ENCODE measurements around the gene HOXA6.

The HOXA6 gene

DNA sequence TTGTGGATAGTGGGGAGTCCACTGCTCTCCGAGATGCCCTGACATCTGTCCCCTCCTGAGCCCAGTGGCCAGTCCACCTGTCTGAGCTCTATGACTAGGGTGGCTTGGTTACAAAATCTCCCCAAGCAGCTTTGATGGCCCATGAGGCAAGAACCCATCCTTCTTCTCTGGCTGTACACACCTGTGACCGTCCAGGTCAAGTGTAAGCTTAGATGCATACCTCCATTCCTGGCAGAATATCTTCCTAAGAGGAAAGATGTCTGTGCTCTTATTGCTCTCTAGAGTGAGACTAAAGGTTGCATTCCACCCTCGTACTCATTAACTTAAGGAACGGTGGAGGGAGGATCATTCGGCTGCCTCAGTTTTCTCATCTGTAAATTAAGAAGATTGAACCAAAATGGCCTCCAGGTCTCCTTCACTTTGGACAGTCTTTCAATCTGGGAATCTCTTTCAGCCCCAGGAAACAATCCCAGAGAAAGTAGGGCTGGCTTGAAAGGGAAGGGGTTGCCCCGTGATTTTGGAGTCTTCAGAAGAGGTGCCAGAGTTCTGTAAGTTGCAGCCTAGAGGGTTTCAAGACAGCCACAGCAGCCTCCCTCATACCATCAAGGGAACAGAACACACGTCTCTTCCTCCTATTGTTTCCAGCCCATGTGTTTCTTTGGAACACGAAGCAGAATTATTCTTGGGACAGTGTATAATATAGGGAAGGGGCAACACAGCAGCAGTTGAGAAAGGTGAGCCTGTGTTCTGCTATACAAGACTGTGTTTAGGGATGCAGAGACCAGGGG lies 22.5 kb downstream of the HOXA6 start:
- Histone ChIP-seq H3K36me3 (ENCODE audit: control insufficient read depth in 1 of 2, insufficient read depth in 2 of 2, low read length in 2 of 2) (no peaks in the 10 kb centered on the region), H3K9me3 (ENCODE audit: control insufficient read depth in 1 of 2, low read length in 2 of 2) (no peaks in the 10 kb centered on the region), H3K4me3 (ENCODE audit: low read depth in 1 of 2, low read length in 2 of 2) (peak overlapping the region in 1 of 2 donors; percentile 62), H3K4me1 (ENCODE audit: control insufficient read depth in 1 of 2, insufficient read depth in 2 of 2, low read length in 2 of 2) (peaks cover 17 to 41% of the 10 kb centered on the region in 2 donors), H3K27ac (ENCODE audit: low read length) (peak overlapping the region; percentile 89), H3K27me3 (ENCODE audit: low read depth, low read length) (no peaks in the 10 kb centered on the region)

DNA sequence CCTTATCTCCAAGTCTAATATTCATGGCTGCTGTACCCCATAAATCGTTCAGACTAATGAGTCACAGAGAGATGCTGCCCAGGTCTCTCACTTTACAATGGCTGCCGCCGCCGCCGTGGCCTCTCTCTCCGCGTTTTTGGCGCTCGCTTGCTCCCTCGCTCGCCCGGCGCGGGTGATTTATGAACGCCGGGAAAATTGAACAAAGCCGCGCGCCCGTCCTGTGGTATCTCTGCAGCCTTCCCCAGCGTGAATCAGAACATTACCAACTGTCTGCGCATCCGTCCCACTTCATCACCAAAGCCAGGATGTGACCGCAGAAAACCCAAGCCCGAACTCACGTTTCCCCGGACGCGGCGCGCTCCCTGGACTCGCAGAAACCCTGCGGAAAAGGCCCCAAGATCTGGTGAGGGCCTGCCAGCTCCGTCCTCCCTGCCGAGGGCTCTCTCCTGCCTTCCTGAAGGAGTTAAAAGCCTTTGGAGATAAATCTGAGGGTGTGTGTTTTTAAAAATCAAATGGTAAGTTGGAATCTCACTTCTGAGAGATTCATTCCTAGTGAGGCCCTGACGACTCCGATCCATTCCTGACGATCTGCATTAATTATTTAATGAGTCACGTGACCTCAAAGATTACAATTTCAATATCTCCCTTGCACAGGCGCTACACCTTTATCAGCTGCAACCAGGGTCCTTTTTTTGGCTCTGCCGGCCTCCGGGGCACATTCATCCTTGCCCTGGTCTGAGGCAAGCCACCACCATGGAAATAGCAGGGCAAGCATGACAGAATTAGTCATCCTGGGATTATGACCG lies 23.3 kb downstream of the HOXA6 start:
- H3K4me3 ChIP-seq (ENCODE audit: low read depth in 1 of 2, low read length in 2 of 2), result peak overlapping the region; percentile 56 to 62
- H3K4me1 ChIP-seq (ENCODE audit: control insufficient read depth in 1 of 2, insufficient read depth in 2 of 2, low read length in 2 of 2), result peaks cover 17 to 49% of the 10 kb centered on the region in 2 donors
- peak overlapping the region; percentile 89 for H3K27ac ChIP-seq (ENCODE audit: low read length)

DNA sequence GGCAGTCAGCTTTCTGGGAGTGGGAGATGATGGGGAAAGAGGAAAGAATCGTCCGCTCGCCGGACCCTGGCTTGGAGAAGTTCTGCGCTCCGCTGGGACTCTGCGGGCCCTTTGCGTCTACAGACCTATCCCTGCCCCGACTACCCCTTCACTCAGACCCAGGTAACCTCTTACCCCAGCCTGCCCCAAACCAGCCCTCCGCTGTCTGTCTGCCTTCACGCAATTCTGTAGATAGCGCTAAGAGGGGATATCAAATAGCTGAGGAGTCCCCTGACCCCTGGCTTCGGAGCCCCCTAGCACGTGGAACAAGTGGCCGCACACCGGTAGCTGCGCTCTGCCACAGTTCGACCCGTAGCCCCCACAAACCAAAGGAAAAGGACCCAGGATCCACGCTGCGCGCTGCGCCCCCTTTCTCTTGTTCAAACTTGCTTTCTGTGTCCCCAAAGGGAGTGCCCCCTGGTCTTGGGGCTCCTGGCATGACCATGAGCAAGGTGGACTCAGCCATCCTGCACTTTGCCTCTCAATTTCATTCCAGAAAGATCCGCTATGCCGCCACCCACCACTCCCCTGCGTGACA lies 24.0 kb downstream of the HOXA6 start:
- peaks cover 21 to 50% of the 10 kb centered on the region in 2 donors for H3K4me1 ChIP-seq (ENCODE audit: control insufficient read depth in 1 of 2, insufficient read depth in 2 of 2, low read length in 2 of 2)

More for the DNA sequence above, 23.3 kb downstream of the HOXA6 start:
- Histone ChIP-seq H3K9me3 (ENCODE audit: control insufficient read depth in 1 of 2, low read length in 2 of 2) (no peaks in the 10 kb centered on the region), H3K27me3 (ENCODE audit: low read depth, low read length) (no peaks in the 10 kb centered on the region), H3K36me3 (ENCODE audit: control insufficient read depth in 1 of 2, insufficient read depth in 2 of 2, low read length in 2 of 2) (no peaks in the 10 kb centered on the region)

DNA sequence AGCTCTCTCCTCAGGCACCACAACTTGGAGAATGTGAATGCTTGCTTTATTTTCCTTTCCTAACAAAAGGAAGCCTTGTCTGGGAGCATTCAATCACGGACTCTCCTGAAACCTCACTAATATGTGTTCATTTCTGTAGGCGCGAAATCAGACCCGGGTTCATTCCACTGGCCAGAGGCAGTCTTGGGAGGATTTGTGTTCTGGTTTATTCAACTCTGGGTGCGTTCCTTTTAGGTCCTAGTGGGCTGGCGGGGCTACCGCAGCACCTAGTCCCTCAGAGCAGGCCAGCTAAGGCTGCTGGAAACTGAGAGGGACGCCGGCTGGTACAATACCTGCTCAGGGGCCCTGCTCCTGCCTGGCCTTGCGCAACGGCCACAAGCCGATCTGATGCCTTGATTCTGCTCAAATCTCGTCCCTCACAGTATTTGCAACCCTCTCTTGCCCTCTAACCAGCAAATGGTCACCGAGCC lies 24.5 kb downstream of the HOXA6 start:
- Histone ChIP-seq H3K27ac (ENCODE audit: low read length) (peak overlapping the region; percentile 89), H3K27me3 (ENCODE audit: low read depth, low read length) (no peaks in the 10 kb centered on the region), H3K36me3 (ENCODE audit: control insufficient read depth in 1 of 2, insufficient read depth in 2 of 2, low read length in 2 of 2) (no peaks in the 10 kb centered on the region), H3K9me3 (ENCODE audit: control insufficient read depth in 1 of 2, low read length in 2 of 2) (no peaks in the 10 kb centered on the region), H3K4me1 (ENCODE audit: control insufficient read depth in 1 of 2, insufficient read depth in 2 of 2, low read length in 2 of 2) (peaks cover 22 to 47% of the 10 kb centered on the region in 2 donors), H3K4me3 (ENCODE audit: low read depth in 1 of 2, low read length in 2 of 2) (peak overlapping the region; percentile 56 to 62)

More for the DNA sequence above, 24.0 kb downstream of the HOXA6 start:
- Histone ChIP-seq H3K27ac (ENCODE audit: low read length) (peak overlapping the region; percentile 89), H3K36me3 (ENCODE audit: control insufficient read depth in 1 of 2, insufficient read depth in 2 of 2, low read length in 2 of 2) (no peaks in the 10 kb centered on the region), H3K27me3 (ENCODE audit: low read depth, low read length) (no peaks in the 10 kb centered on the region), H3K9me3 (ENCODE audit: control insufficient read depth in 1 of 2, low read length in 2 of 2) (no peaks in the 10 kb centered on the region), H3K4me3 (ENCODE audit: low read depth in 1 of 2, low read length in 2 of 2) (peak overlapping the region; percentile 56 to 62)

DNA sequence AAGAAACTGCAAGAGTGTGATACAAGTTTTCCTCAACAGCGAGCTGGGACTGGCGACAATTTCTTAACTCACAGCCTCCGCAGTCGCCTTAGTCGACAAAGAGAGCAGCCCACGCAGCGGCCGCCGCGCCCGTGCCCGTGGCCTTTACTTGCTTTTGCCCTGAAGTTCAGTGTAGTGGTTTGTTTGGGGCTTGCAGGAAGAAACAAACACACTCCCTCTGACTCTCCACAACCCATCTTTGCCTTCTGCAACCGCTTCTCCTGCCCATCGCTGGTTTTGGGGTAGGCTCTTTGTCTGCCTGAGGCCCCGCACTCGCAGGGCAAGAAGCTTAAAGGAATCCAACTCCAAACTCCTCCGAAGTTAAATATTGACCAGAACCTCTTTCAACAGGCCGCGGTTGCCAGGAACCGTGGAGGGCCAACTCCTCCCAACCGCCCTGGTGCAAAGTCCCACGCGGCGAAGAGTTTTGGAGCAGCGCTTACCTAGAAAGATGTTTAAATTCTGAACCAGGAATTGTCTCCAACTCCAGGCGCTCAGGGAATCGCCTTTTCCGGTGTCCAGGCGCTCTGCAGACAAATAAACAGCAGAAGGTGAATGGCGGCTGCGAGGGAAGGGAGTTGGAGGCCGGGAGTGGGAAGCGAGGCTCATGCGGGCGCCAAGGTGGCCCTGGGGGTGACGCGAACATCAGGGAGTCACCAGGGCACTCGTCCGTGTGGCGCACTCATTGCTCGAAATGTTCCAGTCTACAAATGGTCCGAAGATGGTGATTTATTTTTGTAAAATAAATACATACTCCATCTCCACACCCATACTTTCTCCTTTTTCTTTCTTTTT lies 25.3 kb downstream of the HOXA6 start:
- H3K27me3 ChIP-seq (ENCODE audit: low read depth, low read length), result no peaks in the 10 kb centered on the region
- peak overlapping the region; percentile 89 for H3K27ac ChIP-seq (ENCODE audit: low read length)
- no peaks in the 10 kb centered on the region for H3K36me3 ChIP-seq (ENCODE audit: control insufficient read depth in 1 of 2, insufficient read depth in 2 of 2, low read length in 2 of 2)
- H3K9me3 ChIP-seq (ENCODE audit: control insufficient read depth in 1 of 2, low read length in 2 of 2), result no peaks in the 10 kb centered on the region
- H3K4me1 ChIP-seq (ENCODE audit: control insufficient read depth in 1 of 2, insufficient read depth in 2 of 2, low read length in 2 of 2), result peaks cover 22 to 40% of the 10 kb centered on the region in 2 donors
- H3K4me3 ChIP-seq (ENCODE audit: low read depth in 1 of 2, low read length in 2 of 2), result peak overlapping the region; percentile 56 to 62

DNA sequence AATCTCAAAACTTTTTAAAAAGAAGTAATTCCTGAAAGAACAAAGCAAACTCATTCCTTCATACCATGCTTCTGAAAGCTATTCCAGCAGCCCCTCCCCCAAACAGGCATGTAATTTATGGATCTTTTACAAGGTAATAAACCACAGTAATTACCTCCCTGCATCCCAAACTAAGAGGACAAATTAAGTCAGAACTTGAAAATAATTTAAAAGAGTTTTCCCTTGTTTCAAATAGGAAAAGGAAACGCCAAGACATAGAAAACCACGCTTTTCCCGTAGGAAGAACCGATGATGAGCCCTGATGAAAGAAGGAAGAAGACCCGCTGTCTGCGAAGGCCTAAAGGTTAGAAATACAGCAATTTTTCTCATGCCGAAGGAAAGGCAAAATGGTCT lies 25.9 kb downstream of the HOXA6 start:
- no peaks in the 10 kb centered on the region for H3K36me3 ChIP-seq (ENCODE audit: control insufficient read depth in 1 of 2, insufficient read depth in 2 of 2, low read length in 2 of 2)
- H3K4me3 ChIP-seq (ENCODE audit: low read depth in 1 of 2, low read length in 2 of 2), result peak overlapping the region; percentile 56 to 62
- peak overlapping the region; percentile 89 for H3K27ac ChIP-seq (ENCODE audit: low read length)
- H3K4me1 ChIP-seq (ENCODE audit: control insufficient read depth in 1 of 2, insufficient read depth in 2 of 2, low read length in 2 of 2), result peaks cover 16 to 34% of the 10 kb centered on the region in 2 donors
- no peaks in the 10 kb centered on the region for H3K27me3 ChIP-seq (ENCODE audit: low read depth, low read length)
- H3K9me3 ChIP-seq (ENCODE audit: control insufficient read depth in 1 of 2, low read length in 2 of 2), result no peaks in the 10 kb centered on the region

DNA sequence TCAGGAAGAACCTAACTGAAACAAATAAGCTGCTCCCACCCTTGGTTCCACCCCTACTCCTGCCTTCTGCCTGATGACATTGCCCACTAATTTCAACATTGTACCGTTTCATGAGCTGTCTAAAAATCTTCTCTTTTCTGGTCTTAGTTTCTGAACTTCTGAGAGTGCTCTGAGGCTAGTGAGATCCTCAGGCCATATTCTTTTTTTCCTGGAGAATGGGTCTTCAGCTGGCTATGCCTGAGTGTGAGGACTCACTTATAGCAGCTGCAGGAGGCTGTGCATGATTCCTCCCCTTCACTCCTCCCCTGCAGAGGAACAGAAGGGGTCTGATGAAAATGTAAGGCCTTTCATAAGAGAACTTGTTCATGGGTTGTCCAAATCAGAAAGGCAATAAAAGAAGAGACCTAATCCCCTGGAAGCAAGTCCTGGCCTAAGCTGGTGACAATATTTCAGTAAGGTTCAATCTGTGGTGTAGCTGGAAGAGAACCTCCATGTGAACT lies 28.1 kb downstream of the HOXA6 start:
- Histone ChIP-seq H3K27ac (ENCODE audit: low read length) (peak overlapping the region; percentile 94), H3K27me3 (ENCODE audit: low read depth, low read length) (no peaks in the 10 kb centered on the region), H3K9me3 (ENCODE audit: control insufficient read depth in 1 of 2, low read length in 2 of 2) (no peaks in the 10 kb centered on the region), H3K4me1 (ENCODE audit: control insufficient read depth in 1 of 2, insufficient read depth in 2 of 2, low read length in 2 of 2) (peaks cover 7 to 22% of the 10 kb centered on the region in 2 donors), H3K4me3 (ENCODE audit: low read depth in 1 of 2, low read length in 2 of 2) (peak overlapping the region; percentile 32 to 68), H3K36me3 (ENCODE audit: control insufficient read depth in 1 of 2, insufficient read depth in 2 of 2, low read length in 2 of 2) (no peaks in the 10 kb centered on the region)

DNA sequence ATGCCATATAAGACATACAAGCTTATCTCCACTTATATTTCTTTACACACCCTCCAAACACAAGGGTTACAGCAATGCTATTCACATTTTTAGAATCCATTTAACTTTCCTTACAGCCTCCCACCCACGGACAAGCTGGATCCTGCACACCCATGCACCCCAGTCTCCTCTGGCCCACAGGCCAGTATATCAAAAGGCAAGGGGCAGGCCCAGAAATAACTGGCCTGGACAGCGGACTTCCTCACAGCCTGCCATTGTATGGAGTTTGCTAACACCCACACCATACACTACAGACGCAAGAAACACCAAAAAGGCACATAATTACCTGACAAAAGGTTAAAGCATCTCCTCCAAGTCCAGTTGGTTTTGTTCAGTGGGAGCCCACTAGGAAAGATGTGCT lies 29.0 kb downstream of the HOXA6 start:
- H3K4me1 ChIP-seq (ENCODE audit: control insufficient read depth in 1 of 2, insufficient read depth in 2 of 2, low read length in 2 of 2), result peaks cover 5 to 22% of the 10 kb centered on the region in 2 donors
- no peaks in the 10 kb centered on the region for H3K27me3 ChIP-seq (ENCODE audit: low read depth, low read length)
- peak overlapping the region; percentile 68 to 80 for H3K4me3 ChIP-seq (ENCODE audit: low read depth in 1 of 2, low read length in 2 of 2)
- H3K9me3 ChIP-seq (ENCODE audit: control insufficient read depth in 1 of 2, low read length in 2 of 2), result no peaks in the 10 kb centered on the region
- no peaks in the 10 kb centered on the region for H3K36me3 ChIP-seq (ENCODE audit: control insufficient read depth in 1 of 2, insufficient read depth in 2 of 2, low read length in 2 of 2)
- peak overlapping the region; percentile 94 for H3K27ac ChIP-seq (ENCODE audit: low read length)

DNA sequence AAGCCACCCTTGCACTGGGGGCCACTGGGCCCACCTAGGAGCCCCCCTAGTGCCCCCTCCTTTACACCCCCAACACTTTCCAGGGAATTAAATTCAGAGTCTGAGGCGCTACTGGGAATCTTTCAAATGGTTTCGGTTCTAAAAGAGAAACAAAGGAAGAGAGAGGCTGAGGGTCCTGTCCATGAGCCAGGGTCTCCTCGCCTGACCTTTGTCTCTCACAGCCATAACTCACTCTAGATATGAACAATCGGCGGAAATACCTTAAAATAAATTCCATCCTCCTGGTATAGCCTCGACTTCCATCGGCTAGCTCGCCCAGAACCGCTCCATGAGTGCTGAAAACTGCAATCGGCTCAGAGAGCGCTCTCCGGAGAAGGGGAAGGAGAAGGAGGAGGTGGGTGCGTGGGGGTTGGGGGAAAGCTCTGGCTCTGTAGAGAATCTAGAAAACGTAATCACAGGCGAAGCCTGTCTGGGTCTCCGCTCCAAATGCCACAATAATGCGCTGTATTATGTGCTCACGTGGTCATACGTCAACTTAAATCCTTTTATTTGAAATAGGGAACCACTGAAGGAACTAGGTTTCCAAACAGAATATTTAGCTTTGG lies 29.6 kb downstream of the HOXA6 start:
- peak overlapping the region; percentile 68 to 80 for H3K4me3 ChIP-seq (ENCODE audit: low read depth in 1 of 2, low read length in 2 of 2)
- no peaks in the 10 kb centered on the region for H3K27me3 ChIP-seq (ENCODE audit: low read depth, low read length)
- H3K36me3 ChIP-seq (ENCODE audit: control insufficient read depth in 1 of 2, insufficient read depth in 2 of 2, low read length in 2 of 2), result no peaks in the 10 kb centered on the region
- peaks cover 5 to 22% of the 10 kb centered on the region in 2 donors for H3K4me1 ChIP-seq (ENCODE audit: control insufficient read depth in 1 of 2, insufficient read depth in 2 of 2, low read length in 2 of 2)
- peak overlapping the region; percentile 94 for H3K27ac ChIP-seq (ENCODE audit: low read length)
- H3K9me3 ChIP-seq (ENCODE audit: control insufficient read depth in 1 of 2, low read length in 2 of 2), result no peaks in the 10 kb centered on the region
